HEK293 (cell line): ENCODE results near the gene FAM219B.

Source experiments
- GFI1B ChIP-seq: fragments of 450-650 bp; formaldehyde crosslinking; IDR thresholded peaks from 2 replicates; pipeline ENCODE4 v1.5.1; 2016; ENCODE audit warnings: missing biosample characterization, missing genetic modification characterization
- HOXA7 ChIP-seq: sonication (generic); formaldehyde crosslinking; IDR thresholded peaks from 2 replicates; pipeline ENCODE4 v1.8.1; 2022; ENCODE audit warnings: missing genetic modification reagents, borderline replicate concordance
- KLF8 ChIP-seq: fragments of 450-650 bp; formaldehyde crosslinking; IDR thresholded peaks from 2 replicates; pipeline ENCODE4 v1.5.1; 2016; ENCODE audit warnings: missing biosample characterization, missing genetic modification characterization
- YY1 ChIP-seq: fragments of 450-650 bp; formaldehyde crosslinking; IDR thresholded peaks from 2 replicates; pipeline ENCODE4 v1.5.1; 2018; ENCODE audit warnings: missing biosample characterization, missing genetic modification characterization
- ZBTB1 ChIP-seq: fragments of 450-650 bp; formaldehyde crosslinking; IDR thresholded peaks from 2 replicates; pipeline ENCODE4 v1.5.1; 2016; ENCODE audit warnings: missing biosample characterization, missing genetic modification characterization
- ZBTB44 ChIP-seq: fragments of 450-650 bp; IDR thresholded peaks from 2 replicates; pipeline ENCODE4 v1.5.1; 2018; ENCODE audit warnings: missing biosample characterization, mild to moderate bottlenecking, missing genetic modification characterization
- ZNF121 ChIP-seq: fragments of 450-650 bp; formaldehyde crosslinking; IDR thresholded peaks from 2 replicates; pipeline ENCODE4 v1.5.1; 2016; ENCODE audit warnings: missing biosample characterization, missing genetic modification characterization
- ZNF174 ChIP-seq: fragments of 450-650 bp; formaldehyde crosslinking; IDR thresholded peaks from 2 replicates; pipeline ENCODE4 v1.5.0; 2017; ENCODE audit warnings: missing biosample characterization, mild to moderate bottlenecking, missing genetic modification characterization
- ZNF48 ChIP-seq: fragments of 450-650 bp; formaldehyde crosslinking; IDR thresholded peaks from 2 replicates; pipeline ENCODE4 v1.5.1; 2016; ENCODE audit warnings: missing biosample characterization, missing genetic modification characterization
- ZNF530 ChIP-seq: fragments of 450-650 bp; formaldehyde crosslinking; IDR thresholded peaks from 2 replicates; pipeline ENCODE4 v1.5.1; 2016; ENCODE audit warnings: low read depth, missing biosample characterization, missing genetic modification characterization
- ZNF670 ChIP-seq: fragments of 450-650 bp; formaldehyde crosslinking; IDR thresholded peaks from 2 replicates; pipeline ENCODE4 v1.5.1; 2016; ENCODE audit warnings: missing biosample characterization, missing genetic modification characterization, low read depth
- TF ChIP-seq, protein P1 (sequence below): fragments of 450-650 bp; formaldehyde crosslinking; IDR thresholded peaks from 2 replicates; pipeline ENCODE4 v1.5.1; 2016; ENCODE audit warnings: missing biosample characterization, missing genetic modification characterization
- TF ChIP-seq, protein P2 (sequence below): fragments of 450-650 bp; formaldehyde crosslinking; IDR thresholded peaks from 2 replicates; pipeline ENCODE4 v1.5.1; 2016; ENCODE audit warnings: missing biosample characterization, missing genetic modification characterization

DNA sequence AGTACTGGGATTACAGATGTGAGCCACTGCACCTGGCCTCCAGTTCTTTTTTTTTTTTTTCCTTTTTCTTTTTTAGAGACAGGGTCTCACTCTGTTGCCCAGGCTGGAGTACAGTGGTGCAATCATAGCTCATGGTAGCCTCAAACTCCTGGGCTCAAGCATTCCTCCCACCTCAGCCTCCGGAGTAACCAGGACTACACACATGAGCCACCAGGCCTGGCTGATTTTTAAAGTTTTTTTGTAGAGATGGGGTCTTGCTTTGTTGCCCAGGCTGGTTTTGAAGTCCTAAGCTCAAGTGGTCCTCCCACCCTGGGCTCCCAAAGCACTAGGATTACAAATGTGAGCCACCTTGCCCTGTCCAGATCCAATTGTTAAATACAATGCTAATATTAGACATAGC lies 50.1 kb downstream of the FAM219B start:
- TF ChIP-seq ZNF48 (tag by site-specific recombination), result no peak
- TF ChIP-seq YY1, result no peak
- TF ChIP-seq, protein P1, sequence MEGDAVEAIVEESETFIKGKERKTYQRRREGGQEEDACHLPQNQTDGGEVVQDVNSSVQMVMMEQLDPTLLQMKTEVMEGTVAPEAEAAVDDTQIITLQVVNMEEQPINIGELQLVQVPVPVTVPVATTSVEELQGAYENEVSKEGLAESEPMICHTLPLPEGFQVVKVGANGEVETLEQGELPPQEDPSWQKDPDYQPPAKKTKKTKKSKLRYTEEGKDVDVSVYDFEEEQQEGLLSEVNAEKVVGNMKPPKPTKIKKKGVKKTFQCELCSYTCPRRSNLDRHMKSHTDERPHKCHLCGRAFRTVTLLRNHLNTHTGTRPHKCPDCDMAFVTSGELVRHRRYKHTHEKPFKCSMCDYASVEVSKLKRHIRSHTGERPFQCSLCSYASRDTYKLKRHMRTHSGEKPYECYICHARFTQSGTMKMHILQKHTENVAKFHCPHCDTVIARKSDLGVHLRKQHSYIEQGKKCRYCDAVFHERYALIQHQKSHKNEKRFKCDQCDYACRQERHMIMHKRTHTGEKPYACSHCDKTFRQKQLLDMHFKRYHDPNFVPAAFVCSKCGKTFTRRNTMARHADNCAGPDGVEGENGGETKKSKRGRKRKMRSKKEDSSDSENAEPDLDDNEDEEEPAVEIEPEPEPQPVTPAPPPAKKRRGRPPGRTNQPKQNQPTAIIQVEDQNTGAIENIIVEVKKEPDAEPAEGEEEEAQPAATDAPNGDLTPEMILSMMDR (tag by site-specific recombination), result no peak
- TF ChIP-seq, protein P2, sequence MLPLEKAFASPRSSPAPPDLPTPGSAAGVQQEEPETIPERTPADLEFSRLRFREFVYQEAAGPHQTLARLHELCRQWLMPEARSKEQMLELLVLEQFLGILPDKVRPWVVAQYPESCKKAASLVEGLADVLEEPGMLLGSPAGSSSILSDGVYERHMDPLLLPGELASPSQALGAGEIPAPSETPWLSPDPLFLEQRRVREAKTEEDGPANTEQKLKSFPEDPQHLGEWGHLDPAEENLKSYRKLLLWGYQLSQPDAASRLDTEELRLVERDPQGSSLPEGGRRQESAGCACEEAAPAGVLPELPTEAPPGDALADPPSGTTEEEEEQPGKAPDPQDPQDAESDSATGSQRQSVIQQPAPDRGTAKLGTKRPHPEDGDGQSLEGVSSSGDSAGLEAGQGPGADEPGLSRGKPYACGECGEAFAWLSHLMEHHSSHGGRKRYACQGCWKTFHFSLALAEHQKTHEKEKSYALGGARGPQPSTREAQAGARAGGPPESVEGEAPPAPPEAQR (tag by site-specific recombination), result no peak
- no peak for TF ChIP-seq KLF8 (tag by site-specific recombination)
- no peak for TF ChIP-seq ZNF530
- TF ChIP-seq ZNF121 (tag by site-specific recombination), result peak; percentile 98
- no peak for TF ChIP-seq ZBTB1 (tag by site-specific recombination)
- TF ChIP-seq HOXA7 (CRISPR knock-in tag), result no peak
- no peak for TF ChIP-seq GFI1B (tag by site-specific recombination)
- no peak for TF ChIP-seq ZNF174 (tag by site-specific recombination)
- no peak for TF ChIP-seq ZNF670
- no peak for TF ChIP-seq ZBTB44 (tag by site-specific recombination)
